ENCODE measurements around the gene TRABD2B.

DNA sequence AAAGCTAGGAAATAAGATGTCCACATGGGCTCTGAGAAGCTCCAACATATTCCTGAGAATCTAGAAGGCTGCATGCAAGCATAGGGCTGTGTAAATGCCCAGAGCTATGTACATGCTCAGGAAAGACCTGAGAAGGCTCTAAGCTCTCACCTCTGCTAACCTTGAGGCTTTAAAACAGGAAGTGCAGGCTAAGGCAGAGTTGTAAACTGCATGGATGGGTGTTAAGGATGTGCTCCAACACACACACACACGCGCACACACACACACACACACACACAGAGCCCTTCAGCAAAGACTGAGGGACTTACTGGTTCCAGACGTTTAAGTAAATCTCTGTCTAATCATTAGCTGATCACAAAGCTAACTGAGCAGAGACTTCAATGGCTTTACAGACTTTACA, 162.9 kb downstream of the TRABD2B start:
- TF ChIP-seq CTCF (IDR thresholded peaks at IDR 0.05; ENCODE audit: borderline replicate concordance, extremely low read depth, low read length, poor library complexity, severe bottlenecking) (no peak), EZH2 (IDR thresholded peaks at IDR 0.05; ENCODE audit: borderline replicate concordance, low read depth, low read length, severe bottlenecking) (no peak)

All from DND-41 (cell line).